HG03045 (cell line): ENCODE measurements around the gene VPS13A.
"Not testable (repeated sequence)": the region's sequence is repeated elsewhere in the genome, so short reads cannot be mapped to it uniquely, and the experiment has no call there.

Source experiments
- ATAC-seq: cut with Tn5 transposase; IDR thresholded peaks from one replicate; pipeline ENCODE4 v1.9.1; 2021; ENCODE audit warnings: mild to moderate bottlenecking, moderate library complexity; ENCODE audit not compliant: unreplicated experiment

VPS13A gene

DNA sequence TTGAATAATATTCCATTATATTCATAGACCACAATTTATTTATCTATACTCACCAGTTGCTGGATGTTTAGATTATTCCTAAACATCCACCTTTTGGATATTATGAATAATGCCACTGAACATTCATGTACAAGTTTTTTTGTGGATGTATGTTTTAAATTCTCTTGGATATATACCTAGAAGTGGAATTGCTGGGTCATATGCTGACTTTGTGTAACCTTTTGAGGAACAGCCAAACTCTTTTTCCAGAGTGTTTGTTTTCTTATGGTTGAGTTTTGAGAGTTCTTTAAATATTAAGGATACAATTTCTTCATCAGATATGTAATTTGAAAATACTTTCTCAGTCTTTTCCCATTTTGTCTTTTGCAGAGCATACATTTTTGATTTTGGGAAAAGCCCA, 2.7 kb downstream of the VPS13A start:
- no peak for ATAC-seq

GRCh38 chr9:77183581-77183980, 6.2 kb downstream of the VPS13A start:
- no peak for ATAC-seq

DNA sequence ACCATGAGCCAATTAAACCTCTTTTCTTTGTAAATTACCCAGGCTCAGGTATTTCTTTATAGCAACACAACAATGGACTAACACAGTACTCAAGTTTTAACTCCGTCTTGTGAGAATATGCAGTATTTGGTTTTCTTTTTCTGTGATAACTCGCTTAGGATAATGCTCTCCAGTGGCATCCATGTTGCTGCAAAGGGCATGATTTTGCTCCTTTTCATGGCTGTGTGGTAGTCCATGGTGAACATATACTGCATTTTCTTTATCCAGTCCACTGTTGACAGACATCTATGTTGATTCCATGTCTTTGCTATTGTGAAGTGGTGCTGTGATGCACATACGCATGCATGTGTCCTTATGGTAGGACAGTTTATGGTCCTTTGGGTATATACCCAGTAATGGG, 10.9 kb downstream of the VPS13A start:
- ATAC-seq: no peak

DNA sequence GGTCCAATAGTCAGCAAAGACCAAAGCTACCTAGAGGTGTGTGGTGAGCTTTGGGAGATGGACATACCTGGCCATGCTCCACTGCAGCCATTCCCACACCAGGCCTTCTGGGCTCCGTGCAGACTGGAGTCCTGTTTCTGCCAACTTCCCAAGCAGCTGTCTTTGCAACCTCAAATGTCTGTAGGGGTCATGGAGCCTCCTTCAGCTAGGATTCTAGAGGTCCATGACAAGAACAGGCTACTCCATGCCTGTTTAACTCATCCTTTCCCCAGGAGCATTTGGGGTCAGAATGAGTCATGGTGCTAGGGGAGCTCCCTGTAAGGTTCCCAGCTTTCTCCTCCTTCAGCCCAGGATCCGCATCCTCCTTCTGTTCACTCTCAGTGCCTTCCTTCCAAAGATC, 17.1 kb downstream of the VPS13A start:
- no peak for ATAC-seq

- ATAC-seq: no peak
Measured at GRCh38 chr9:77210116-77210515, 32.8 kb downstream of the VPS13A start.

GRCh38 chr9:77211561-77211960, 34.2 kb downstream of the VPS13A start:
- ATAC-seq: no peak

- ATAC-seq: no peak
Measured at GRCh38 chr9:77212801-77213200, 35.5 kb downstream of the VPS13A start.

GRCh38 chr9:77215874-77216273, 38.5 kb downstream of the VPS13A start:
- no peak for ATAC-seq

DNA sequence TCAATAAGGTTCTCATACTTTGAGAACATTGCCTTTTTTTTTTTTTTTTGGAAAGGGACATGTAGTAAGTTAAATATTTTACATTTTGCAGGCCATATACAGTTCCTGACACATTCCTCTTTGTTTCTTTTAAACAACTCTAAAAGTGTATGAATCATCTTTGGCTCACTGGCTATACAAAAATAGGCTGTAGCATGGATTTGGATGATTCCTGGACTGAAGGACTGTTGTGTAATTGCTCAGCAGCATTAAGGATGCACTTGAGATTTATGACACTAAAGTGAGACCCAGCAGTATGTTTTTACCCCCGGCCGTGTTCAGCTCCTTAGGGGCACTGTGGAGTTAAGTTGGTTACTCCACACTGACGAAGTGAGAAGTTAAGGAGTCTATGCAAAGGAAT, 41.3 kb downstream of the VPS13A start:
- no peak for ATAC-seq

DNA sequence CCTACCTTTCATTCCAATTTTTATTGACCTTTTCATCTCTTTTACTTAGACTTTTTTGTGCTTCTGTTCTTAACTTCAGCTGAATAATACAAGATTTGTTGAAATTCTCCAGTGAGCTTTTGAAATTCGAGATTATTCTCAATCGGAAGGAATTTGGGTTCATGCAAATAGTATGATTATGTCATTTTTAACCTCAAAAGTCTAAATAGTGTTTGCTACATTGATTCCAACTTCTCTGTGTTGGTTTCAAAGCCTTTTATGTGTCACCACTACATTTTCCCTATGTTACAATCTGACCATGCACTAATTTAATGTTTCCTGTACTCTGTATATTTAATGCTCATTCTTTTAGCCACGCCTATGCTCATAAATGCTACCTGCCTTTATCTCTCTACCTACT, 44.1 kb downstream of the VPS13A start:
- no peak for ATAC-seq

- no peak for ATAC-seq
Measured at GRCh38 chr9:77224746-77225312, 47.5 kb downstream of the VPS13A start.

GRCh38 chr9:77236693-77237092, 59.4 kb downstream of the VPS13A start:
- no peak for ATAC-seq

- ATAC-seq: no peak
Measured at GRCh38 chr9:77237896-77238295, 60.6 kb downstream of the VPS13A start.

GRCh38 chr9:77251050-77251449, 73.7 kb downstream of the VPS13A start:
- ATAC-seq: no peak

DNA sequence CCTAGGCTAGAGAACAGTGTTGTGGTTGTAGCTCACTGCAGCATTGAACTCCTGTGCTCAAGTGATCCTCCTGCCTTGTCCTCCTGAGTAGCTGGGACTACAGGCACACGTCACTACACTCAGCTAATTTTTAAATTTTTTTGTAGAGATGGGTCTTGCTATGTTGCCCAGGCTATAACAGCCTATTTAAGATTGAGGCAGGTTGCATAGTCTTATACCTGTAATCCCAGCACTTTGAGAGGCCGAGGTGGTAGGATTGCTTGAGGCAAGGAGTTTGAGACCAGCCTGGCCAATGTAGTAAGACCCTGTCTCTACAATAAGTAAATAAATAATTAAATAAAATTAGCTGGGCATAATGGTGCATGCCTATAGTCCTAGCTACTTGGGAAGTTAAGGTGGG, 79.9 kb downstream of the VPS13A start:
- ATAC-seq: no peak

GRCh38 chr9:77261605-77262004, 84.3 kb downstream of the VPS13A start:
- no peak for ATAC-seq

DNA sequence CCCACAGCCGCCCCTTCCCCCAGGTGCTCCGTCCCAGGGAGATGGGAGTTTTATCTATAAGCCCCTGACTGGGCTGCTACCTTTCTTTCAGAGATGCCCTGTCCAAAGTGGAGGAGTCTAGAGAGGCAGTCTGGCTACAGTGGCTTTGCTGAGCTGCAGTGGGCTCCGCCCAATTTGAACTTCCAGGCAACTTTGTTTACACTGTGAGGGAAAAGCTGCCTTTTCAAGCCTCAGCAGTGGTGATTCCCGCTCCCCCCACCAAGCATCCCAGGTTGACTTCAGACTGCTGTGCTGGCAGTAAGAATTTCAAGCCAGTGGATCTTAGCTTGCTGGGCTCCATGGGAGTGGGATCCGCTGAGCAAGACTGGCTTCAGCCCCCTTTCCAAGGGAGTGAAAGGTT, 90.4 kb downstream of the VPS13A start:
- ATAC-seq: not testable (repeated sequence)

DNA sequence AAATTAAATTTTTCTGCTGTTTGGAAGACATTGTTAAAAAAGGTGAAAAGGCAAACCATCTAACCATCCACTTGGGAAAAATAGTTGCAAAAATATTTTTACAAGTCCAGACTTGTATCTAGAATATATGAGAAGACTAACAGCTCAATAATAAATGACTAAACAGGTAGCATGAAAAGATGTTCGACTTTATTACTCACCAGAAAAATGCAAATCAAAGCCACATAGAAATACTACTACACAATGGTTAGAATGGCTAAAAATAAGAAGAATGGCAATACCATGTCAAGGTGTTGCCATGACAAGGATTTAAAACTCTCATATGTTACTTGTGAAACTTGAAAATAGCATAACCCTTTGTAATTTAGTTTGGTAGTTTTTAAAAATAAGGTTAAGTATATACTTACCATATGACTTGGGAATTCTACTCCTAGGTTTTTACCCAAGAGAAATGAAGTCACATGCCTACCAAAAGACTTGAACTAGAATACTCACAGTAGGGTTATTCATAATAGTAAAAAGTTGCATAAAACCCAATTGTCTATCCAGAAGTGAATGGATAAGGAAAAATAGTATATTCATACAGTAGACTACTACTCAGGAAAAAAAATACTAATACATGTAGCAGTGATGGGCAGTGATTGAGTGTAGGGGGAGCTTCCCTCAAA, 93.8 kb downstream of the VPS13A start:
- ATAC-seq: no peak

- no peak for ATAC-seq
Measured at GRCh38 chr9:77276799-77277198, 99.5 kb downstream of the VPS13A start.

DNA sequence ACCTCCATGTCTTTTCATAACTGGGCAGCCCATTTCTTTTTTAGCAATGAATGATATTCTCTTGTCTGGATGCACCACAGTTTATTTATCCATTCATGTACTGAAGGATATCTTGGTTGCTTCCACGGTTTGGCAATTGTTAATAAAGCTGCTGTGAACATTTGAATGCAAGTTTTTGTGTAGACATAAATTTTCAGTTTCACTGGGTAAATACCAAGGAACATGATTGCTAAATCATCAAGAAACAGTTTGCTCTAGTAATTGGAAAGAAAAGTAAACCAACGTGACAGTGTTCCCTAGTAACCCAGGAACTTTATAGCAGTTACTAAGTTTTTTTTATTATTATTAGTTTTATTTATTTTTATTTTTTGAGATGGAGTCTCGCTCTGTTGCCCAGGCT, 100.4 kb downstream of the VPS13A start:
- ATAC-seq: no peak

GRCh38 chr9:77283991-77284390, 106.7 kb downstream of the VPS13A start:
- no peak for ATAC-seq

- no peak for ATAC-seq
Measured at GRCh38 chr9:77284616-77285015, 107.3 kb downstream of the VPS13A start.

DNA sequence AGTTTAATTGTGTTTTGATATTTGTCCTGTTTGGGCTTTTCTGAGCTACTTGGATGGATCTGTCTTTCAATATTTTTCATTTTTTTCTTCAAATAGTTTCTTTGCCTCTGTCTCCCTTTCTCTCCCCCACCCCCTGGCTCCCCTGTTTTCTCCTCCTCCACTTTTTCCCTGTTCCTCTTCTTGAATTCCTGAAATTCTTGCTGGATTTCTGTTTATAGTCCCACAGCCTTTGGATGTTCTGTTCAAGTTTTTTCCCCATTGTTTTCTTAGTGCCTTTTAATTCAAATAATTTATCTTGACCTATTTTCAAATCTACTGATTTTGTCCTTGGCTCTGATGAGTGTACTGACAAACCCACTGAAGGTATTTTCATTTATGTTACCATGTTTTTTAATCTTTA, 113.0 kb downstream of the VPS13A start:
- ATAC-seq: no peak
